Measurements from ENCODE around the gene SNX8. TPM values are rescaled to one million over a fixed set of nuclear protein-coding genes. Genes with fewer than 3 reads are reported as not detected.

SNX8 gene
- total RNA-seq, 2 experiments from 2014 or later: 25.0 to 27.9 TPM

Small RNAs within 50 kb of the gene (microRNA-seq; reads per million reads assigned to microRNA genes)
- gene MIR6836: 1.3 reads per million

Other genes with a start within 250 kb of the SNX8 start
- 10 to 100 TPM; 60.0 to 97.7 TPM for gene MAD1L1, start 81.5 kb downstream of the SNX8 start, total RNA-seq
- gene MRM2, start 72.2 kb downstream of the SNX8 start, total RNA-seq: 10 to 100 TPM; 27.6 to 35.1 TPM
- 100 to 1,000 TPM in 1 of 2 experiments, 10 to 100 TPM in 1; 85.7 to 105 TPM for gene NUDT1, start 72.2 kb downstream of the SNX8 start, total RNA-seq
- gene EIF3B, start 40.4 kb upstream of the SNX8 start, total RNA-seq: 100 to 1,000 TPM; 170 to 204 TPM
- gene CHST12, start 89.2 kb upstream of the SNX8 start, total RNA-seq: 100 to 1,000 TPM in 1 of 2 experiments, 10 to 100 TPM in 1; 70.8 to 103 TPM
- not detected for gene GRIFIN, start 162.0 kb upstream of the SNX8 start, total RNA-seq
- gene LFNG, start 205.3 kb upstream of the SNX8 start, total RNA-seq: 100 to 1,000 TPM; 101 to 104 TPM
- 10 to 100 TPM; 41.5 to 43.5 TPM for gene BRAT1, start 241.1 kb upstream of the SNX8 start, total RNA-seq
- 10 to 100 TPM; 14.9 to 15.2 TPM for gene IQCE, start 244.5 kb upstream of the SNX8 start, total RNA-seq